KMS-11 (cell line): Measurements from ENCODE around the gene PP2D1.

Experiments used
- H2AFZ ChIP-seq: fragments of 200-600 bp; sonication (generic); 2 replicates; pipeline ENCODE4 v1.6.1; 2016; ENCODE audit warnings: antibody characterized with exemption, mixed run types, low read depth
- H3K27ac ChIP-seq: fragments of 200-600 bp; sonication (generic); 2 replicates; pipeline ENCODE4 v1.6.1; 2016; ENCODE audit warnings: mild to moderate bottlenecking, mixed run types
- H3K27me3 ChIP-seq: fragments of 200-600 bp; sonication (generic); 2 replicates; pipeline ENCODE4 v1.6.1; 2017; ENCODE audit warnings: mild to moderate bottlenecking, low read depth, mixed run types, moderate library complexity; ENCODE audit not compliant: insufficient read depth
- H3K36me3 ChIP-seq: fragments of 200-600 bp; sonication (generic); 2 replicates; pipeline ENCODE4 v1.6.1; 2017; ENCODE audit warnings: mild to moderate bottlenecking, mixed run types; ENCODE audit not compliant: insufficient read depth
- H3K4me1 ChIP-seq: fragments of 200-600 bp; sonication (generic); 2 replicates; pipeline ENCODE4 v1.6.1; 2016; ENCODE audit warnings: mild to moderate bottlenecking, low read depth, mixed run types; ENCODE audit not compliant: poor library complexity, severe bottlenecking
- H3K4me2 ChIP-seq: fragments of 200-600 bp; sonication (generic); 2 replicates; pipeline ENCODE4 v1.7.0; 2016; ENCODE audit warnings: mild to moderate bottlenecking, mixed run types
- H3K4me3 ChIP-seq: fragments of 200-600 bp; sonication (generic); IDR thresholded peaks from 2 replicates; pipeline ENCODE4 v1.6.1; 2017; ENCODE audit warnings: low read depth, low read length, mixed read lengths; ENCODE audit not compliant: insufficient read depth
- H3K79me2 ChIP-seq: fragments of 200-600 bp; sonication (generic); 2 replicates; pipeline ENCODE4 v1.6.1; 2016; ENCODE audit warnings: low read depth, mixed run types; ENCODE audit not compliant: insufficient read depth
- H3K9ac ChIP-seq: fragments of 200-600 bp; sonication (generic); 2 replicates; pipeline ENCODE4 v1.6.1; 2016; ENCODE audit warnings: mild to moderate bottlenecking, mixed run types
- H4K20me1 ChIP-seq: fragments of 200-600 bp; sonication (generic); 2 replicates; pipeline ENCODE4 v1.6.1; 2016; ENCODE audit warnings: mild to moderate bottlenecking, mixed run types; ENCODE audit not compliant: insufficient read depth
- CTCF ChIP-seq: fragments of 200-600 bp; sonication (generic); conservative IDR thresholded peaks from 2 replicates; pipeline ENCODE4 v1.6.1; 2017; ENCODE audit warnings: low read depth, mild to moderate bottlenecking, antibody characterized with exemption, low read length, moderate library complexity, mixed read lengths

Gene PP2D1

GRCh38 chr3:19946832-19947548, 65.1 kb downstream of the PP2D1 start, which contains the start of gene RAB5A:
RAB5A (plus strand) TSS chr3:19947097; CDS start chr3:19950899, 3,802 bp downstream.
- H3K4me2 ChIP-seq = peak within 1 kb of the TSS; percentile 83

GRCh38 chr3:19945969-19946831, 65.9 kb downstream of the PP2D1 start:
- peaks cover 12% of the 10 kb centered on the region for H3K4me1 ChIP-seq
- no peaks in the 10 kb centered on the region for H3K27me3 ChIP-seq
- H3K36me3 ChIP-seq = no peaks in the 10 kb centered on the region
- H3K4me3 ChIP-seq = no peak overlapping the region
- peak overlapping the region; percentile 63 for H3K4me2 ChIP-seq
- no peak for TF ChIP-seq CTCF
- H3K27ac ChIP-seq = peak overlapping the region; percentile 70
- peak overlapping the region; percentile 76 for H3K9ac ChIP-seq
- H4K20me1 ChIP-seq = no peaks in the 10 kb centered on the region
- peak overlapping the region; percentile 91 for H2AFZ ChIP-seq
- peaks cover 39% of the 10 kb centered on the region for H3K79me2 ChIP-seq

More at GRCh38 chr3:19946832-19947548, 65.1 kb downstream of the PP2D1 start, which contains the start of gene RAB5A:
- peak within 1 kb of the TSS; percentile 70 for H3K27ac ChIP-seq
- H3K36me3 ChIP-seq = no peaks in the 10 kb centered on the region
- H3K4me1 ChIP-seq = peaks cover 12% of the 10 kb centered on the region
- H3K4me3 ChIP-seq = peak within 1 kb of the TSS; percentile 36
- H3K9ac ChIP-seq = peak within 1 kb of the TSS; percentile 76
- peak within 1 kb of the TSS; percentile 91 for H2AFZ ChIP-seq
- H3K79me2 ChIP-seq = peaks cover 39% of the 10 kb centered on the region
- no peak for TF ChIP-seq CTCF
- H4K20me1 ChIP-seq = no peaks in the 10 kb centered on the region
- no peaks in the 10 kb centered on the region for H3K27me3 ChIP-seq

GRCh38 chr3:19945534-19945933, 66.5 kb downstream of the PP2D1 start:
- Histone ChIP-seq H3K4me1 (peaks cover 12% of the 10 kb centered on the region), H3K27ac (no peak overlapping the region), H3K27me3 (no peaks in the 10 kb centered on the region), H3K79me2 (peaks cover 32% of the 10 kb centered on the region), H4K20me1 (no peaks in the 10 kb centered on the region), H3K4me3 (no peak overlapping the region), H3K4me2 (no peak overlapping the region), H3K9ac (no peak overlapping the region), H3K36me3 (no peaks in the 10 kb centered on the region), H2AFZ (peak overlapping the region; percentile 91; the same call in 1 of the 2 replicates)
- no peak for TF ChIP-seq CTCF

GRCh38 chr3:19940643-19941042, 71.4 kb downstream of the PP2D1 start:
- Histone ChIP-seq H3K9ac (no peak overlapping the region), H3K36me3 (no peaks in the 10 kb centered on the region), H3K4me1 (no peaks in the 10 kb centered on the region), H3K4me3 (no peak overlapping the region), H2AFZ (no peak overlapping the region), H3K27me3 (no peaks in the 10 kb centered on the region), H4K20me1 (no peaks in the 10 kb centered on the region), H3K4me2 (no peak overlapping the region), H3K79me2 (no peaks in the 10 kb centered on the region), H3K27ac (no peak overlapping the region)
- TF ChIP-seq CTCF = no peak
